H1 (cell line): ENCODE measurements around the gene CERS5.

Source experiments
- CREB1 ChIP-seq: IDR thresholded peaks from 2 replicates; pipeline ENCODE4 v1.6.1; 2012; ENCODE audit warnings: inconsistent platforms
- EZH2 ChIP-seq: fragments of 200-600 bp; sonication (generic); IDR thresholded peaks from 2 replicates; pipeline ENCODE4 v1.7.1; 2012; ENCODE audit warnings: low read depth, mild to moderate bottlenecking, moderate library complexity, low read length, inconsistent platforms; ENCODE audit not compliant: severe bottlenecking
- JUND ChIP-seq: IDR thresholded peaks from 2 replicates; pipeline ENCODE4 v1.6.1; 2011; ENCODE audit warnings: mild to moderate bottlenecking, improper control_type of control experiment, low read length
- RBBP5 ChIP-seq: IDR thresholded peaks from 2 replicates; pipeline ENCODE4 v1.7.1; 2012; ENCODE audit warnings: low read depth, mild to moderate bottlenecking, inconsistent platforms, low read length, moderate library complexity, borderline replicate concordance
- TCF12 ChIP-seq: IDR thresholded peaks from 2 replicates; pipeline ENCODE4 v1.6.1; 2011; ENCODE audit warnings: low read depth, mild to moderate bottlenecking, low read length
- TEAD4 ChIP-seq: IDR thresholded peaks from 2 replicates; pipeline ENCODE4 v1.6.1; 2012; ENCODE audit warnings: low read depth, low read length, inconsistent platforms, mixed read lengths
- ZNF274 ChIP-seq: IDR thresholded peaks from 2 replicates; pipeline ENCODE4 v1.7.0; 2012; ENCODE audit warnings: low read length, borderline replicate concordance; ENCODE audit errors: extremely low read depth
- TF ChIP-seq, protein P1 (sequence below), 3 experiments: IDR thresholded peaks; 1 replicate in 2 of 3; 2 replicates in 1 of 3; pipeline versions ENCODE4 v1.5.1 to v1.6.1; 2011; ENCODE audit warnings: low read length in 3 of 3, mild to moderate bottlenecking in 3 of 3, inconsistent platforms in 2 of 3, low read depth in 1 of 3, moderate library complexity in 1 of 3; ENCODE audit not compliant: insufficient read depth in 1 of 3; ENCODE audit errors: control extremely low read depth in 1 of 3

DNA sequence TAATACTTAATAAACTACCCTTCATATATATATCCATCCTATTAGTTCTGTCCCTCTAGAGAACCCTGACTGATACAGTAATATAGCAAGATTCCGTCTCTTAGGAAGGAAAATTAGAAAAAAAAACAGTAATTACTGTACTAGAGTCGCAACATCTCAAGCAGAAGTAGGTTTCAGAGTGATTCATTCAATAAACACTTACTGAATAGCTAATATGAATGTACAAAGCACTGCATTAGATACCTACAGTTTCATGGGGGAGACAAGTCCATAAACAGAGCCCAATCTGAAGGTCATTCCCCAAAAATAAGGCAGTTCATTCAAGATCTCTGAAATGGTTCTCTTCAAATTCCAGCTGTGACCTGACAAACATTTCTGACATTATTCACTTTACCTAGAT lies 9.9 kb downstream of the CERS5 start:
- TF ChIP-seq, protein P1, sequence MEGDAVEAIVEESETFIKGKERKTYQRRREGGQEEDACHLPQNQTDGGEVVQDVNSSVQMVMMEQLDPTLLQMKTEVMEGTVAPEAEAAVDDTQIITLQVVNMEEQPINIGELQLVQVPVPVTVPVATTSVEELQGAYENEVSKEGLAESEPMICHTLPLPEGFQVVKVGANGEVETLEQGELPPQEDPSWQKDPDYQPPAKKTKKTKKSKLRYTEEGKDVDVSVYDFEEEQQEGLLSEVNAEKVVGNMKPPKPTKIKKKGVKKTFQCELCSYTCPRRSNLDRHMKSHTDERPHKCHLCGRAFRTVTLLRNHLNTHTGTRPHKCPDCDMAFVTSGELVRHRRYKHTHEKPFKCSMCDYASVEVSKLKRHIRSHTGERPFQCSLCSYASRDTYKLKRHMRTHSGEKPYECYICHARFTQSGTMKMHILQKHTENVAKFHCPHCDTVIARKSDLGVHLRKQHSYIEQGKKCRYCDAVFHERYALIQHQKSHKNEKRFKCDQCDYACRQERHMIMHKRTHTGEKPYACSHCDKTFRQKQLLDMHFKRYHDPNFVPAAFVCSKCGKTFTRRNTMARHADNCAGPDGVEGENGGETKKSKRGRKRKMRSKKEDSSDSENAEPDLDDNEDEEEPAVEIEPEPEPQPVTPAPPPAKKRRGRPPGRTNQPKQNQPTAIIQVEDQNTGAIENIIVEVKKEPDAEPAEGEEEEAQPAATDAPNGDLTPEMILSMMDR (IDR thresholded peaks at IDR 0.05; ENCODE audit: control extremely low read depth in 1 of 3, insufficient read depth in 1 of 3, low read depth in 1 of 3, low read length in 3 of 3): no peak
- TF ChIP-seq CREB1 (no peak), ZNF274 (no peak), TEAD4 (no peak), TCF12 (no peak), EZH2 (no peak), RBBP5 (no peak), JUND (no peak)
